Measurements from ENCODE around the gene KIF2A.

The KIF2A gene

DNA sequence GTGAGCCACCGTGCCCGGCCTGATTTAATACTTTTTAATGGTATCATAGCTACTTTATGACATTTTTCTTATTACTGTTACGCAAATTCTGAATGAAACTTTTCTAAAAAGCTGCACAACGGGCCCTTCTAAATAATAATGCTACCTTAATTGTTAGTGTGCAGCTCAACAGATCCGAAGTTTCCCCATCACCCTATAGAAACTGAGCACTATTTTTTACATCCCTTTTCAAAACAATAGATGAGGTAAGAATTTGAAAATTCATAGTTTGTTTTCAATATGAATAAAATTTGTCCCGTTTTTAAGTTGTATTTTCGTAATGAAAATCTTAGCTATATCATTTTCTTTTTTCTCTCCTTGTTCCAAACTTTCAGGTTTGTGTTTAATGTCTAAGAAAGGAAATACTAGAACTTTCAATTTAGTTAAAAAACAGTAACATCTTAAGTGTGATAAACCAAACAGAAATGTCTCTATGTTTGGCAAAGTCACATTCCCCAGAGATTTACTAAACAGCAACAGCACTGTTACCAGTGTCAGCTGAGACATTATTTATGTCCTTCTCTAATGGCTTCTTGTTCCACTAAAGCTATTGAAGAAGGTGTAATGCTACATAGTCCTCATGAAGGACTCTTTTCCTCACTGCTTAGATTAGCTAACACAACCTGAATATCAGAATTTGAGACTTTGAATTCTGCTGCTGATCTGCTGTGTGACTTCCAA is 22.9 kb downstream of the KIF2A start:
- DNase-seq (ENCODE audit: low read depth), result no peak

DNA sequence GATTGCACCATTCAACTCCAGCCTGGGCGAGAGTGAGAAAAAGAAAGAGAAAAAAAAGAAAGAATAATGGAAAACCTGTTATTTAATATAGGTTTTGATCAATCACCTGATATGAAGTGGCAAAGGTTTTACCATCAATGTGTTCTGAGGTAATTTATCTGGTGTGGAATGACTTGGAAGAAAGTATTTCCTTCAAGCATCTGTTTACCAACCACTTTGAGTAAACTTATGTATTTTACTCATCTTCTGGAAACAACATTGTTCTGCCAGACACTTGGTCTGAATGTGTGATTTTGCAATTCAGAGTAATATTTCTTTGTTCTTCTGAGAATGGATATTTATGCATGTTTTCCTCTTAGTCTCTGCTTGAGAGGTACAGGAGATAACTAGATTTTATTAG is 24.3 kb downstream of the KIF2A start:
- no peak for DNase-seq (ENCODE audit: low read depth)

DNA sequence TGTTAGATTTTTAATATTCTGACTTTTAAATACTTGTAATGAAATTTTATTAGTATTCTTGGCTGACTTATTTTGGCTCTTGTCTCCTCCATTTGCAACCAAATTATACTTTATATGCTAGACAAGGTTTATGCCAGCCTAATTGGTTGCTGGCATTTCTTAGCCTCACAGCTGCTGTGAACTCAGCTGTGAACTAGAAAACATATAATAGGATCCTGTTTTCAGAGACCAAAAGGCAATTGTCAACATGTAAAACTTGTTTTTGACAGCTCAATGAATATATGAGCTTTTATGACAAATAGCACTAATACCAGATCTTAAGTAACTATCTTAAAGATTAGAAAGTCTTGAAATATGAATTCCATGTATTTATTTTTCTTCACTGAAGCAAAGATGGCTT is 25.9 kb downstream of the KIF2A start:
- DNase-seq (ENCODE audit: low read depth), result no peak

DNA sequence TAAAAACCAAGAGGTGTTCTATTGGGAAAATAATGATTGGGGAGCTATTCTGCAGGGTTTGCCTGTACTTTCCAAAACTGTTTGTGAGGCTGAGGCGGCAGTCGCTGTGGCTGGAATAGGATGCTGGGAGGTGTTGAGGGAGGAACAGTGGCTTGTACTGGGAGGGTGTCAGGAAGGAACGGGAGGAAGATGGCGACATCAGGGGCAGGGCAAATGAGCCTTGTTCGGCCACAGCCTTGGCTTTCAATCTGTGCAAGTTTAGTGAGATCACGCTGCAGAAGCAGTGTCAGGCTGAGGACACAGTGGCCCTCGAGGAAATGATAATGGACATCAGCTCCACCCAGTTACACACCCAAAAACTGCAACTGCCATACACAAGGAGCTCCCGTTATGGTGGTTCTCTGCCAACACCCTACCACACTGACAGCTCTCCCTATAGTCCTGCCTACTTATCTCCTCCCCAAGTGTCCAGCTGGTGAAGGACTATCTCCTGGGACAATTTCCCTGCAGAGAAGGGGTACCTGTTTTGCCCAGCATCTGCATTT is 27.3 kb downstream of the KIF2A start:
- DNase-seq (ENCODE audit: low read depth), result no peak

DNA sequence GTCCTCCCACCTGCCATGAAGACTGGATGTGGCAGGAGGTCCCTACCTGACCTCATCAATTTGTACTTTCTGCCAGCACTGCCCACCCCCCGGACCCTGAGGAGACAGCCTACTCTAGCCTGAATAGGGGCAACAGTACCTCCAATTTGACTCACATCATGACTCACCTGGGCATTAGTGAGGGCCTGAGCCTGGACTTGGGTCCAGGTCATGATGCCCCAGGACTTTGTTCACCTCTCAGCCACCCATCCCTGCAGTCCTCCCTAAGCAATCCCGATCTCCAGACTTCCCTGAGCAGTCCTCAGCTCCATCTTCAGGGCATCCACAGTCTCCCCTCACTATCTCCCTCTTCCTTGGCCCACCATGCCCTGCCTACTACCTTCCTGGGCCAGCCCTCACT is 28.1 kb downstream of the KIF2A start:
- DNase-seq (ENCODE audit: low read depth), result no peak

DNA sequence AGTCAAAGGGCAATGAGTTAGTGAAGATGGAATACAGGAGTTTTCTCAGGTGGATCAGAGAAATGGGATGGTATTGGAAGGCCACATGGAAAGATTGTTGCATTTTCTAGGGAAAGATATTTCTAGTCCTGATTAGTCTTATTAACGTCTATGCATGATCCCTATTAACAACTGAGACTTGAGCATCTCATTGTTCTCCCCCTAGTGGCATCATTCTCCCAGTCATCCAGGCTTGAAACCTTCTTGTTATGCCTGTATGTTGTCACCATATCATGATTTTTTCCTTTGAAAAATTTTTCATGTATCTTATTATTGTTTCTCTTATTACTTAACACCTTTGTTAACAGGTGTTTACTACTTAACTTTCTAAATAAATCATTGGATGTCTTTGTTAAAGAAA is 34.4 kb downstream of the KIF2A start:
- no peak for DNase-seq (ENCODE audit: low read depth)

DNA sequence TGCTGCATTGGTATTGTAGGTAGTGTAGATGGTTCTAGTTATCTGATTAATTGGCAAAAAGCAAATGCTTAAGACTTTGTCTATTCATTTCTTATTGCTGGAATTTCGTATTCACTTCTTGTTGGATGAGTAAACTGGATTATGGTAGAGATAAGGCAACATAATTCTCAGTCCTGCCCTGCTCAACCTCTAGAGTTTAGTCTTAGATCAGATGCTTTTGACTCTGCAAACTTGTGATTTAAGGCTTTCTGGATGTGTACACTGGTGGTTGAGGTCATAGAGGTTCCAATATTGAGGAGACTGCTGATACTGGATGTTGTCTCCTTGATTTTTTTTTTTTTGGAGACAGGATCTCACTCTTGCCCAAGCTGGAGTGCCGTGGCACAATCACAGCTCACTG is 35.0 kb downstream of the KIF2A start:
- DNase-seq (ENCODE audit: low read depth), result no peak

DNA sequence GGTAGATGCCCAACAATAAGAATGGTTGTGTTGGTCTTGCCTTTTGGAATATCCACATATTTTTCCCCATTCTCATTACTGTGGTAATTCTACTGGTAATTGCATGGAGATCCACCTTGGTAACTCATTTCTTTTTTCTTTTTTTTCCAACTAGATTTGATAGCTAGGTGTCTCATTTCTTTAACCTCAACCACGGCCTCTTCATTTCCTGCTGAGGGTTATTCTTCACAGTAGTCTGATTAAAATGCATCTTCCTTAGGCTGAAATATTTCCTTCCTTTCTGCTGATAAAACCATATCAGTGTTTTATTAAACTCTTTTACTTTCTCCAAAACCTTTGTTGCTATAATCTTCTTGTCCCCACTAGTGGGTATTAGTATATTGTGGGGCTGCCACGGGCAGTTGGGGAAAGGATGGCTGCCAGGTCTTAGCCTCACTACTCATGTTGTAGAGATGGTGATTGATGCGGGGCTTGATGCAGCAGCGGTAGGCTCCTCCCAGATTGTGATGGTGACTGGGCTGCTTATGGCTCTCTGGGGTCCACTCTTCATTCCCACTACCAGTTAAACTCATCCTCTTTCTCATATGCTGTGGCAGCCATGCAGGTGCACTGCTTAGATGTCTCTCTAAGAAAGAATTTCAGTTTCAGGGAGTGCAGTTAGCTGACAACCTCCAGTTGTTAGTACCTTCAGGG is 35.9 kb downstream of the KIF2A start:
- no peak for DNase-seq (ENCODE audit: low read depth)

DNA sequence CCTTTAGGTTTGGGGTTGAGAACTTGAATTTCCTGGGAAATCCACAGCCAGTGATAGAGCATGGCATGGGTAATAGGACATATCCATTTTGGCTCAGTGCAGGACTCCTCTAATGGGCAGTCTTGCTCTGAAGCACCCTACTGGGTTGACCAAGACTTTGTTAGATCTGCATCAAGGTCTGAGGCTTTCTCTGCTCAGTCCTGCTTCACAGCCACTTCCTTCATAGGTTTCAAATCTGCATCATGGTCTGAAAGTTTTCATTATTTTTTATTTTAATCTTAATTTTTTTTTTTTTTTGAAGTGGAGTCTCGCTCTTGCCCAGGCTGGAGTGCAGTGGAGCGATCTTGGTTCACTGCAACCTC is 36.5 kb downstream of the KIF2A start:
- no peak for DNase-seq (ENCODE audit: low read depth)

DNA sequence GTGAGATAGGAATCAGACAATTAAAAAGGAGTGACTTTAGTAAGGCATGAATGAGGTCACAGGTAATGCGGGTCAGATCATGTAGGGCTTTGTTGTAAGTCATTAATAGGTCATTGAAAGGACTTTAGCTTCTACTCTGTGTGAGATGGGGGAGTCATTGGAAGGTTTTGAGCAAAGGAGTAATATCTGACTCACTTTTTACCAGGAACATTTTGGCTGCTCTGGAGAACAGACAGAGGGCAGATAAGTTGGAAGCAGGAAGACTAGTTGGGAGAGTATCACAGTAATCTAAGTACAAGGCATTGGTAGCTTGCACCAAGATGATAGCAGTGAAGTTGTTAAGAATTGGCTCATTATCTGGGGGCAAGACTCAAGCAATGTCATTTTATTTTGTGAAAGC is 37.4 kb downstream of the KIF2A start:
- DNase-seq (ENCODE audit: low read depth), result no peak

DNA sequence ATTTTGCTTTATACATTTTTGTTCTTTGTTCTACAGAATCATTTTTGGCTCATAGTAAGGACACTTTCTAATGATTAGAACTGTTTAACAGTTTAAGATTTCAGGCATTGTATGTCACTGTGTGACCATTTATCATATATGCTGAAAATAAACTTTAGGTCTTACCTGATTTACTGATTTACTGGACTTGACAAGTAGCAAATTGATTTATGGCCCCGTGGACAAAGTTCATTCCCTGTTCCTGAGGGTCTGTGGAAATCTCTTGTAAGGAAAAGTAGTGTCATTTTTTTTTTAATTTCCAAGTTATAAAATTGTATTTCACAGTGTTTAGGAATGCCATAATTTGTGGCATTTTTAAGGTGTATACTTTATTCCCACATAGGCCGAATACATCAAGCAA is 40.7 kb downstream of the KIF2A start:
- DNase-seq (ENCODE audit: low read depth), result no peak

DNA sequence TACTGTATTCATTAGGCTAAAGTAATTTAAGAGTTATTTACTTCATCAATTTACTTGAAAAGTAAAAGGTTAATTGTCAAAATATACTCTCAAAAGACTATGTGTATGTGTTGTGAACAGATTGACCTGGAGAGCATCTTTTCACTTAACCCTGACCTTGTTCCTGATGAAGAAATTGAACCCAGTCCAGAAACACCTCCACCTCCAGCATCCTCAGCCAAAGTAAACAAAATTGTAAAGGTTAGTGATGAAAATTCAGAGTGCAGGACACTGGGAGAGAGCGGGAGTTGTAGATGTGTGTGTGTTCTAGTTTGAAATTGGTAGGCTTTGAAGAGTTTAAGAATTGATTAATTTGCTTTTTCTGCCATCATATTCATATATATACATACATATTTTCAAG is 41.9 kb downstream of the KIF2A start:
- no peak for DNase-seq (ENCODE audit: low read depth)

DNA sequence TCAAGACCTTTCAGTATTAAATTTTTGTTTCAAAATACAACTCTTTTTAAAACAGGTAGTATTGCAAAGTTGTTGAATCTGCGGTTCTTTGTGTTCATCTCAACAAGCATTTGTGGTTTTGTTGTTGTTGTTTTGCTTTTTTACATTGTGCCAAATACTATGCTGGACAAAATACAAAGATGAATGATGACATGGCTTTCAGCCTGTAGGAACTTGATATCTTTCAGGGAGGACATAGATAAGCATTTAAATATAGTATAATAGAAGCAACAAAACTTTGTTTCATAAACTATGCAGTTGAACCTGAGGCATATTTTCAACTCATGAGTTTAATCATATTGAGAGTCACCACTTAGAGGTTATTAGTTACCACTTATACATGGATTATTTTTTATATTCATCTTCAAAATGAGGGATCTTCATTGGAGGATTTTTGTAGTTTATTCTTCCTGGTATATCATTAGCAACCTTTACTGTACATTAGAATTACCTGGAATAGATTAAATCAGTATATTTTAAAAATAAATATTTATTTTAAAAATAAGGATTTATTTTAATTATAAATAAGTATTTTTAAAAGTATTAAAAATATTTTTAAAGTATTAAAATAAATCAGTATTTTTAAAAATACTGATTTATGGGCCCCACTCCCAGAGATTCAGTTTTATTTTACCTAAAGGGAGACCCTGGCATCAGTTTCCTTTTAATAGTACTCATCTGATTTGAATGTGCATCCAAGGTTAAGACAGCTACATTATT is 42.9 kb downstream of the KIF2A start:
- DNase-seq (ENCODE audit: low read depth), result no peak

DNA sequence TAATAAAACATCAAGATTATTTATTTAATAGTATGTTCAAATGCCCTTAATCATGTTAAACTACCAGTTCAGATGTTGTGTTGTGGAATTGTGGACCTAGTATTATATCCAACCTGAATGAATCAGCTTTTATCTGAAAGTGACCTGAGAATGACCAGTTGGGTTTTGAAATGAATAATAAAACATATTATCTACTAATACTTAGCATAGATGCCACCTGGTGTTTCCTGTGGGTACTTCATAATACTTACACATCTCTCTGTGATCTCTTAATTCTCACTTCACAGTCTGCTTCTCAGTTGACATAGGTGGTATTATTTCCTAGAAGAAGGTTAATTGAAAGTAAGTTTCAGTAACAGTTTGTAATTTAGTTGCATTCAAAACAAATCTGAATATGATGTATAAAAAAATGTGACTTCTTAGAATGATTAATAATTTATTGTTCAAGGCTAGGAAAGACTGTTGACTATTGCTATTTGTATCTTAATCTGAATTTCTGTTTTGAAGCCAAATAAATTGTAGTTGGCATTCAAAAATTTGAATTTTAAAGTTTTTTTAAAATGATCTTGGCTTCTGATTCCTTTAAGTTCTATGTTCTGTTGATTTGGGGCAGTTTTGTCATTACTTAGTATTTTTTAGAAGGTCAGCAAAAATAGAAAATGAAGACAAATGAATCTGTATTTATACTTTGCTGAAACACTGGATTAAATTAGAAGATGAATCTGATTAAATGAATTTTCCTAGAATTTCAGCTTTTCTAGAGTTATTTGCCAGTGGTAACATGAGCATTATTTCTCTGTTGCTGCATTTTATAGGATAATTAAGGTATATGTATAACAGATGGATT is 48.2 kb downstream of the KIF2A start:
- no peak for DNase-seq (ENCODE audit: low read depth)

DNA sequence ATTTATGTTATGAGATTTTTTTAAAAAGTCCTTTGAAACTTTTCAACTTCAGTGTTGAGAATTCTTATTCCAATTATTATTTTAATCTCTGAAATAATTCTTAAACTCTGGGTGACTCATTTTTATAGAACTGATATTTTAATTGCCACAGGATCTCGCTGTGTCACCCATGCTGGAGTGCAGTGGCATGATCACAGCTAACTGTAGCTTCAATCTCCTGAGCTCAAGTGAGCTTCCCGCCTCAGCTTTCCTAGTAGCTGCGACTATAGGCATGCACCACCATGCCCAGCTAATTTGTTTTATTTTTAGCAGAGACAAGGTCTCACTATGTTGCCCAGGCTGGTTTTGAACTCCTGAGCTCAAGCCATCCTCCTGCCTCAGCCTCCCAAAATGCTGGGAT is 56.7 kb downstream of the KIF2A start:
- DNase-seq (ENCODE audit: low read depth), result no peak

DNA sequence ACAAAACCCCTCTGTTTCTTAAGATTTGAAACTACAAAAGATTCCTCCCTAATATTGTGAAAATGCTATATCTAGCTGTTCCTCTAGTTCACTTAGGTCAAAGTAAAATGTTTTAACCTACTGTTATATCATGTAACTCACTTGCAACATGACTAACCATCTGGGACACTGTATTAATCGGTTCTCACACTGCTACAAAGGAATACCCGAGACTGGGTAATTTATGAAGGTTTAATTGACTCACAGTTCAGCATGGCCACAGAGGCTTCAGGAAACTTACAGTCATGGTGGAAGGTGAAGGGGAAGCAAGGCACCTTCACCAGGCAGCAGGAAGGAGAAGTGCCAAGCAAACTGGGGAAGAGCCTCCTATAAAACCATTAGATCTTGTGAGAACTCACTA is 63.0 kb downstream of the KIF2A start:
- DNase-seq (ENCODE audit: low read depth), result no peak

DNA sequence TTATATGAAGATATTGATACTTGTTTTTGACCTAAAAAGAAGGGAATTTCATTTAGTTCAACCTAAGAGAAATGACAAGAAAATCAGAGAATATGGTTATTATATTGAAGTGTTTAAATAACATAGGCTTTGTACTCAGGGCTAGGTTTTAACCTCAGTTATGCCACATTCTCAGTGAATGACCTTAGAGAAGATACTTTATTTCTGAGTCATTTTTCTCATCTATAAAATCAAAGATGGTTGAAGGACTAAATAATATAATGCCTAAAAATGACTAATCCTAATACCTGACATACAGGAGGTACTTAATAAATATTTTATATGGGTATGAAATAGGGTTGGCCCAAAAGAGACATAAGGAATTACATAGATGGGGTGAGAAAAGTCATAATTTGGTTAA is 65.4 kb downstream of the KIF2A start:
- no peak for DNase-seq (ENCODE audit: low read depth)

DNA sequence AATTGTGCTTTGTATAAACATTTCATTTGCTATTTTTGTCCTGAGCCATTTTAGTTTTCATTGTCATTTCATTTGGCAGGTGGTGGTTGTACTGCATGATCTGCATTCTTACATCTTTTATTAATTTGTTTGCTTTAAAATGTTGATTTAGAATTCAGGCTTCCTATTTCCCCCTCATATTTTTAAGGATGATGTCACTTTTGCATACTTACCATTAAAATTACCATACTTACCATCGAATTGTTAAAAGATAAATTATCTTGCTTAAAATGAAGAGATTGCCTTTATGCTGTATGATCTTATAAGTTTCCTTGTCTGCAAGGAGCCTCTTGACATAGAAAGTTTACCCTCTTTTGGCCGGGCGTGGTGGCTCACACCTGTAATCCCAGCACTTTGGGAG is 66.6 kb downstream of the KIF2A start:
- no peak for DNase-seq (ENCODE audit: low read depth)

DNA sequence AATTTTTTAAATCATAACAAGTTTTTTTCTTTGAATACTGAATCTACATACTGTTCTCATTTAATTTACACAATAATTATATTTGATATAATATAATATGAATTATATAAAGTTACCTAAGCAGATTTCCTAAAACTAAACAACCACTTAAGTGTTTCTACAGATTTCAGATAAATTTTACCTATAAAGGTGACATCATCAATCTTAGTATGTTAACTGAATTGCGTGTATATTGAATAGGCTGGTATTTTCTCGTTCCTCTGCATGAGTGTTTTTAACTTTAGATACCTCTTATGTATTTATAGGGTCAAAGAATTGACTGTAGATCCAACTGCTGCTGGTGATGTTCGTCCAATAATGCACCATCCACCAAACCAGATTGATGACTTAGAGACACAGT is 67.4 kb downstream of the KIF2A start:
- no peak for DNase-seq (ENCODE audit: low read depth)

DNA sequence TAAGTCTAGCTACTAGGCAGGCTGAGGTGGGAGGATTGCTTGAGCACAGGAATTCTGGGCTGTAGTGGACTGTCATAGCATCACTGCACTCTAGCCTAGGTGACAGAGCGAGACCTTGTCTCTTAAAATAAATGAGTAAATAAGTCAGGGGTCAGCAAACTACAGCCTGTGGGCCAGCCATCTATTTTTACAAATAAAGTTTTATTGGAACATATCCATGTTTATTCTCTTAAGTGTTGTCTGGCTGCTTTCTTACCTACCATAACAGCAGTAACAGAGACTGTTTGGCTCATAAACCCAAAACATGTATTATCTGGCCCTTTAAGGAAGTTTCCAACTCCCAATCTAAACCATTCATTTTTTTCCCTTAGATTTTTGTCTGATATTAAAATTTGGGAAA is 68.1 kb downstream of the KIF2A start:
- DNase-seq (ENCODE audit: low read depth), result no peak

DNA sequence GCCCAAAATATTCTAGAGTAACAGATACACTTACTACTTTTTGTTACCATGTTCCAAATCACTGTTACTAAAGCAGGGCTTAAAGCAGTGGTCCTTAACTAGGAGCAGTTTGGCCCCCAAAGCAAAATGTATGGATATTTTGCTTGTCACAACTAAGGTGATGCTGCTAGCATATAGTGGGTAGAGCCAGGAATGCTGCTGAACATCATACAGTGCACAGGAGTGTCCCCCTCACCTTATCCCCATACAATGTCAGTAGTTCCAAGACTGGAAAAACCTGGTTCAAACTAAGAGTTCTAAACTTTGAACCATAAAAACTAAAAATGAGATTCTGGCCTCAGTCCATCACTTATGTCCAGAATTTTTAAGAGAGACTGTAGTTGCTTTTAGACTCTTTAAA is 69.6 kb downstream of the KIF2A start:
- no peak for DNase-seq (ENCODE audit: low read depth)

DNA sequence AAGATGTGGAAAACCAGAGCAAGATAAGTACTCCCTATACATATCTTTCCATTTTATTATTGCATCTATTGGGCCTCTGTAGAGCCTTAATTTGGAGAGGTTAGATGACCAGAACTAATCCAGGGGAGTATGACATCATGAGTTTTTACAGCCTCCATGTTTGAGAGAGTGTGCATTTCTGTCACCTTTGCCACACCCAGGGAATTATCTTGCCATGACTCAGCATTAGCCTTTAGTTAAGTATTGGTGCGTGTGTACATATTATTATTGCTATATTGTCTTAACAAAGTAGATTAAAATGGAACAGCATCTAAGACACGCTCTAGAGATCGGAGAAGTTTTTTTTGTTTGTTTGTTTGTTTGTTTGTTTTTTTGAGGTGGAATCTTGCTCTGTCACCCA is 70.1 kb downstream of the KIF2A start:
- no peak for DNase-seq (ENCODE audit: low read depth)
